Right lobe of liver (tissue), 4 donors: ENCODE measurements around the gene RPS6KA2.
A peak's percentile ranks its signal among the peaks of the same experiment; 100 is the strongest.

Experiments
- POLR2A ChIP-seq: fragments of 450-650 bp; IDR thresholded peaks from one replicate; pipeline ENCODE4 v1.6.1; 2017; ENCODE audit warnings: antibody characterized with exemption, mild to moderate bottlenecking
- TF ChIP-seq, protein P1 (sequence below), 4 donors: fragments of 200-600 bp in 3 of 4; fragments of 450-650 bp in 1 of 4; IDR thresholded peaks; one replicate each; pipeline versions ENCODE4 v1.5.1 to v1.8.0; 2016 to 2022; ENCODE audit warnings: antibody characterized with exemption in 4 of 4, mild to moderate bottlenecking in 2 of 4
- donor health status: DM: no; HTN: no; CAD: no.
- donor health status: DM: no; HTN: no; CAD: no.
- donor health status: DM: no; HTN: yes; CAD: no.

DNA sequence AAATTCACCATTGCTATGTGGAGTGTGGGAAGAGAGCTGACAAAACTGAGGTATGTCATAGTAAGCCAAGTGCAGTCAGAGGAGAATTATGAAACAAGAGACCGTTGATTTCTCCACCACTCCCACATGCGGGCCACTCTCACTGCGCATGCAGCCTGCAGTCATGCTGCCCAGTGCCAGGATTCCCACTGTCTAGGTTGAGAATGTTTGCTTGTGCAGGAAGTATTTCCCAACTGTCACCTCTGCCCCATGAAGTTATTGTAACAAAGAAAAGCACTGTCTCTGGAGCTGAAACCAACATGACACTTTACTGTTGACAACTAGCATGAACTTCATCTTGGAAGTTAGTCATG is 266.0 kb downstream of the RPS6KA2 start:
- TF ChIP-seq, protein P1, sequence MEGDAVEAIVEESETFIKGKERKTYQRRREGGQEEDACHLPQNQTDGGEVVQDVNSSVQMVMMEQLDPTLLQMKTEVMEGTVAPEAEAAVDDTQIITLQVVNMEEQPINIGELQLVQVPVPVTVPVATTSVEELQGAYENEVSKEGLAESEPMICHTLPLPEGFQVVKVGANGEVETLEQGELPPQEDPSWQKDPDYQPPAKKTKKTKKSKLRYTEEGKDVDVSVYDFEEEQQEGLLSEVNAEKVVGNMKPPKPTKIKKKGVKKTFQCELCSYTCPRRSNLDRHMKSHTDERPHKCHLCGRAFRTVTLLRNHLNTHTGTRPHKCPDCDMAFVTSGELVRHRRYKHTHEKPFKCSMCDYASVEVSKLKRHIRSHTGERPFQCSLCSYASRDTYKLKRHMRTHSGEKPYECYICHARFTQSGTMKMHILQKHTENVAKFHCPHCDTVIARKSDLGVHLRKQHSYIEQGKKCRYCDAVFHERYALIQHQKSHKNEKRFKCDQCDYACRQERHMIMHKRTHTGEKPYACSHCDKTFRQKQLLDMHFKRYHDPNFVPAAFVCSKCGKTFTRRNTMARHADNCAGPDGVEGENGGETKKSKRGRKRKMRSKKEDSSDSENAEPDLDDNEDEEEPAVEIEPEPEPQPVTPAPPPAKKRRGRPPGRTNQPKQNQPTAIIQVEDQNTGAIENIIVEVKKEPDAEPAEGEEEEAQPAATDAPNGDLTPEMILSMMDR (IDR thresholded peaks at IDR 0.05) = no peak
- TF ChIP-seq POLR2A = peak; percentile 38
